Cardiac muscle cell (in vitro differentiated cells and primary cell): ENCODE data around the gene HLA-F. TPM values are rescaled to one million over a fixed set of nuclear protein-coding genes. Genes with fewer than 3 reads are reported as not detected.

Experiments used
- DNase-seq, 2 donors: peaks; one replicate each; pipeline versions ENCODE4 v3.0.0 to v3.0.0-alpha.2; 2010 to 2017; ENCODE audit warnings: low read depth in 1 of 2, low spot score in 1 of 2
- H3K27ac ChIP-seq: fragments of 200-600 bp; sonication (generic); 2 replicates; pipeline ENCODE4 v1.5.1; 2016
- H3K27me3 ChIP-seq: fragments of 200-600 bp; sonication (generic); 2 replicates; pipeline ENCODE4 v1.6.0; 2016; ENCODE audit warnings: control low read depth
- H3K36me3 ChIP-seq: fragments of 200-600 bp; sonication (generic); 2 replicates; pipeline ENCODE4 v1.5.1; 2016; ENCODE audit warnings: control low read depth
- H3K4me1 ChIP-seq: fragments of 200-600 bp; sonication (generic); 2 replicates; pipeline ENCODE4 v1.8.1; 2017; ENCODE audit warnings: low read depth, mild to moderate bottlenecking, mixed run types
- H3K4me3 ChIP-seq: fragments of 200-600 bp; sonication (generic); 2 replicates; pipeline ENCODE4 v1.5.1; 2016; ENCODE audit warnings: mild to moderate bottlenecking
- H3K9me3 ChIP-seq: fragments of 200-600 bp; sonication (generic); 2 replicates; pipeline ENCODE4 v1.5.1; 2017; ENCODE audit warnings: low read depth, mild to moderate bottlenecking, control low read depth
- CTCF ChIP-seq: IDR thresholded peaks from 2 replicates; pipeline ENCODE4 v1.5.1; 2012; ENCODE audit warnings: low read depth, mild to moderate bottlenecking, low read length
- polyA plus RNA-seq: library from polyadenylated mRNA; unstranded; fragments of >200 nt; fragmentation: Nextera tagmentation; extraction: Ambion mirVana; gene quantifications from 2 replicates; pipeline ENCODE4 v1.2.1, GENCODE V29; 2016
- total RNA-seq: library from RNA; depleted of rRNA; stranded (reverse); fragments of >200 nt; gene quantifications from 2 replicates; pipeline ENCODE4 v1.2.3, GENCODE V29; 2016

The HLA-F gene
- total and polyA plus RNA-seq, 2 experiments from 2014 or later = 0.84 to 1.5 TPM

GRCh38 chr6:29762051-29762450 lies 38.8 kb downstream of the HLA-F start:
- H3K9me3 ChIP-seq = no peaks in the 10 kb centered on the region
- no peaks in the 10 kb centered on the region for H3K36me3 ChIP-seq
- H3K4me3 ChIP-seq = no peak overlapping the region
- DNase-seq = no peak
- H3K27me3 ChIP-seq = no peaks in the 10 kb centered on the region
- H3K27ac ChIP-seq = no peak overlapping the region
- TF ChIP-seq CTCF = no peak
- H3K4me1 ChIP-seq = no peaks in the 10 kb centered on the region

- no peaks in the 10 kb centered on the region for H3K4me1 ChIP-seq
- no peak for DNase-seq
- no peaks in the 10 kb centered on the region for H3K27me3 ChIP-seq
- no peaks in the 10 kb centered on the region for H3K9me3 ChIP-seq
- no peak overlapping the region for H3K27ac ChIP-seq
- no peaks in the 10 kb centered on the region for H3K36me3 ChIP-seq
- no peak overlapping the region for H3K4me3 ChIP-seq
- no peak for TF ChIP-seq CTCF
Observed at GRCh38 chr6:29762781-29763214, 39.6 kb downstream of the HLA-F start.

GRCh38 chr6:29763491-29764289 lies 40.5 kb downstream of the HLA-F start:
- Histone ChIP-seq H3K27me3 (no peaks in the 10 kb centered on the region), H3K36me3 (no peaks in the 10 kb centered on the region), H3K27ac (no peak overlapping the region), H3K4me1 (no peaks in the 10 kb centered on the region), H3K4me3 (no peak overlapping the region), H3K9me3 (no peaks in the 10 kb centered on the region)
- peak in 1 of 2 donors; percentile 79 for DNase-seq
- TF ChIP-seq CTCF = no peak

GRCh38 chr6:29764422-29765196 lies 41.4 kb downstream of the HLA-F start:
- Histone ChIP-seq H3K36me3 (no peaks in the 10 kb centered on the region), H3K27me3 (no peaks in the 10 kb centered on the region), H3K9me3 (no peaks in the 10 kb centered on the region), H3K4me3 (no peak overlapping the region), H3K4me1 (no peaks in the 10 kb centered on the region), H3K27ac (no peak overlapping the region)
- no peak for TF ChIP-seq CTCF
- DNase-seq = peak in 1 of 2 donors; percentile 11

- Histone ChIP-seq H3K9me3 (no peaks in the 10 kb centered on the region), H3K4me1 (no peaks in the 10 kb centered on the region), H3K4me3 (no peak overlapping the region), H3K27me3 (no peaks in the 10 kb centered on the region), H3K36me3 (no peaks in the 10 kb centered on the region), H3K27ac (no peak overlapping the region)
- no peak for TF ChIP-seq CTCF
- DNase-seq = no peak
Observed at GRCh38 chr6:29769336-29769735, 46.1 kb downstream of the HLA-F start.
